HEK293 (cell line): ENCODE results near the gene SLC35F3.

Experiments used
- CTCF ChIP-seq: fragments of 450-650 bp; formaldehyde crosslinking; IDR thresholded peaks from 2 replicates; pipeline ENCODE4 v1.5.1; 2016; ENCODE audit warnings: missing biosample characterization, missing genetic modification characterization
- GLI4 ChIP-seq: fragments of 450-650 bp; formaldehyde crosslinking; IDR thresholded peaks from 2 replicates; pipeline ENCODE4 v1.5.1; 2016; ENCODE audit warnings: missing biosample characterization, missing genetic modification characterization
- MZF1 ChIP-seq: fragments of 450-650 bp; formaldehyde crosslinking; IDR thresholded peaks from 2 replicates; pipeline ENCODE4 v1.5.1; 2017; ENCODE audit warnings: missing biosample characterization, missing genetic modification characterization, borderline replicate concordance
- SALL2 ChIP-seq: fragments of 450-650 bp; formaldehyde crosslinking; IDR thresholded peaks from 2 replicates; pipeline ENCODE4 v1.5.0; 2017; ENCODE audit warnings: missing biosample characterization, mild to moderate bottlenecking, missing genetic modification characterization, borderline replicate concordance
- TCF7L2 ChIP-seq: IDR thresholded peaks from 2 replicates; pipeline ENCODE4 v1.6.1; 2011; ENCODE audit warnings: low read depth, mild to moderate bottlenecking, inconsistent platforms, low read length, moderate library complexity, borderline replicate concordance
- TSHZ1 ChIP-seq: fragments of 450-650 bp; formaldehyde crosslinking; IDR thresholded peaks from 2 replicates; pipeline ENCODE4 v1.5.1; 2016; ENCODE audit warnings: missing biosample characterization, missing genetic modification characterization, borderline replicate concordance
- ZBTB21 ChIP-seq: fragments of 450-650 bp; formaldehyde crosslinking; IDR thresholded peaks from 2 replicates; pipeline ENCODE4 v1.5.1; 2017; ENCODE audit warnings: missing biosample characterization, missing genetic modification characterization
- ZNF174 ChIP-seq: fragments of 450-650 bp; formaldehyde crosslinking; IDR thresholded peaks from 2 replicates; pipeline ENCODE4 v1.5.0; 2017; ENCODE audit warnings: missing biosample characterization, mild to moderate bottlenecking, missing genetic modification characterization
- ZNF449 ChIP-seq: fragments of 450-650 bp; formaldehyde crosslinking; IDR thresholded peaks from 2 replicates; pipeline ENCODE4 v1.5.1; 2017; ENCODE audit warnings: missing biosample characterization, mild to moderate bottlenecking, missing genetic modification characterization, moderate library complexity
- ZNF623 ChIP-seq: fragments of 450-650 bp; formaldehyde crosslinking; IDR thresholded peaks from 2 replicates; pipeline ENCODE4 v1.5.1; 2016; ENCODE audit warnings: missing biosample characterization, missing genetic modification characterization
- ZNF704 ChIP-seq: fragments of 450-650 bp; formaldehyde crosslinking; IDR thresholded peaks from 2 replicates; pipeline ENCODE4 v1.5.1; 2016; ENCODE audit warnings: missing biosample characterization, missing genetic modification characterization
- ZNF830 ChIP-seq: fragments of 450-650 bp; IDR thresholded peaks from 2 replicates; pipeline ENCODE4 v1.5.0; 2018; ENCODE audit warnings: missing biosample characterization, missing genetic modification characterization, low read depth, mild to moderate bottlenecking, moderate library complexity
- TF ChIP-seq, protein P1 (sequence below): fragments of 450-650 bp; formaldehyde crosslinking; IDR thresholded peaks from 2 replicates; pipeline ENCODE4 v1.5.1; 2016; ENCODE audit warnings: missing biosample characterization, missing genetic modification characterization

DNA sequence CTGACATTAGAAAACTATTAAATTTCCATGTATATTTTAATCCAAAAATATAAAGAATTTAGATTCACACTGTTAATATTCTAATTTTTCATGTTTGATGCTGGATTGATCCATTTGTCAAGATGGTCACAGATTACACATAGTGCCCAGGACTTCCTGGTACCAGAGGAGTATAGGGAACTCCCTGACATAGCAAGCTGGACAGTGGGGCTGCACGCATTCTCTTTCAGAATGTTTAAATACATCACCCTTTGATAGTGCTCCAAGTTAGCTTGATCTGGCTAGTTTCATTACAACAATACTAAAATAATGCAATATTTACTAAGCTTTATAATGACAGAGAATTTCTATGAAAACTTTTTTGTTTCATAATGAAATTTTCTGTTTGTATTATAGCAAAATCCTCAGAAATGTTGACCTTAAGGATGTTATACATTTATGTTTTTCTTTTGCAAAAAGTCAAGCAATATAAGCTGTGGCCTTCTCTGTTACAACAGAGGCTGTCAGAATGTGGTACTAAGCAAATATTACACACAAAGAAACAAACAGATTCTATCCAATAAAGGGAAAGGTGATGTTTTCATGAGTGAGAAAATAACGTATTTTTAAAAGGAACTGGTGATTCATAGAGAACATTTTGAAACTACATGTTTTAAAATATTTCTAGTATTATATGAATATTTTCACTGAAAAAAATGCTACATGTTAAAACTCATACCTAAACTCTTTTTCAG, 84.7 kb downstream of the SLC35F3 start:
- TF ChIP-seq MZF1 (tag by site-specific recombination): no peak
- no peak for TF ChIP-seq TCF7L2
- no peak for TF ChIP-seq ZNF704
- TF ChIP-seq CTCF (tag by site-specific recombination): no peak
- no peak for TF ChIP-seq ZNF174 (tag by site-specific recombination)
- TF ChIP-seq TSHZ1 (tag by site-specific recombination): no peak
- TF ChIP-seq, protein P1, sequence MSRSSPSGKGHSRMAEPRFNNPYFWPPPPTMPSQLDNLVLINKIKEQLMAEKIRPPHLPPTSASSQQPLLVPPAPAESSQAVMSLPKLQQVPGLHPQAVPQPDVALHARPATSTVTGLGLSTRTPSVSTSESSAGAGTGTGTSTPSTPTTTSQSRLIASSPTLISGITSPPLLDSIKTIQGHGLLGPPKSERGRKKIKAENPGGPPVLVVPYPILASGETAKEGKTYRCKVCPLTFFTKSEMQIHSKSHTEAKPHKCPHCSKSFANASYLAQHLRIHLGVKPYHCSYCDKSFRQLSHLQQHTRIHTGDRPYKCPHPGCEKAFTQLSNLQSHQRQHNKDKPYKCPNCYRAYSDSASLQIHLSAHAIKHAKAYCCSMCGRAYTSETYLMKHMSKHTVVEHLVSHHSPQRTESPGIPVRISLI: no peak
- no peak for TF ChIP-seq ZNF623 (tag by site-specific recombination)
- no peak for TF ChIP-seq ZNF449 (tag by site-specific recombination)
- TF ChIP-seq GLI4: no peak
- TF ChIP-seq ZNF830: no peak
- TF ChIP-seq SALL2: no peak
- TF ChIP-seq ZBTB21 (tag by site-specific recombination): no peak
